ENCODE results near the gene COPB2.

The COPB2 gene

GRCh38 chr3:139319428-139320402 is 69.7 kb downstream of the COPB2 start (continued):
- TF ChIP-seq PATZ1 (tag by site-specific recombination; IDR thresholded peaks at IDR 0.05), result no peak
- no peak for TF ChIP-seq ZBTB17 (tag by site-specific recombination; IDR thresholded peaks at IDR 0.05)
- no peak for TF ChIP-seq ZNF311 (tag by site-specific recombination; IDR thresholded peaks at IDR 0.05; ENCODE audit: borderline replicate concordance)
- no peak for TF ChIP-seq ZNF16 (tag by site-specific recombination; IDR thresholded peaks at IDR 0.05; ENCODE audit: low read depth)
- no peak for TF ChIP-seq ZNF664 (tag by site-specific recombination; IDR thresholded peaks at IDR 0.05)
- TF ChIP-seq ZNF830 (tag by site-specific recombination; IDR thresholded peaks at IDR 0.05; ENCODE audit: low read depth), result no peak
- no peak for TF ChIP-seq SALL2 (tag by site-specific recombination; IDR thresholded peaks at IDR 0.05; ENCODE audit: borderline replicate concordance)
- no peak for TF ChIP-seq ZSCAN4 (tag by site-specific recombination; IDR thresholded peaks at IDR 0.05)

GRCh38 chr3:139318826-139319225 is 70.6 kb downstream of the COPB2 start:
- CTCF ChIA-PET, result interaction anchor here (1.0 to 2.4 kb wide), 6 partner anchors 10 to 383 kb away, joined by 3 to 10 read pairs (median 5); no protein-coding TSS in a partner anchor
- Histone ChIP-seq H3K9me3 (ENCODE audit: control insufficient read depth, insufficient read depth, low read depth, low read length) (no peaks in the 10 kb centered on the region), H3K27ac (ENCODE audit: extremely low read depth, low read depth, low read length) (no peak overlapping the region), H3K36me3 (ENCODE audit: control insufficient read depth in 2 of 2, insufficient read depth in 1 of 2, low read length in 2 of 2) (no peaks in the 10 kb centered on the region), H3K4me3 (ENCODE audit: low read depth, low read length) (no peak overlapping the region), H3K4me1 (ENCODE audit: control insufficient read depth, insufficient read depth, low read length) (no peaks in the 10 kb centered on the region)
- POLR2A ChIA-PET, result no interaction called here
- TF ChIP-seq ZSCAN23 (tag by site-specific recombination; IDR thresholded peaks at IDR 0.05), result no peak
- TF ChIP-seq ZXDB (tag by site-specific recombination; IDR thresholded peaks at IDR 0.05), result no peak
- TF ChIP-seq ZNF132 (tag by site-specific recombination; IDR thresholded peaks at IDR 0.05; ENCODE audit: borderline replicate concordance), result no peak
- no peak for TF ChIP-seq ZNF280D (tag by site-specific recombination; IDR thresholded peaks at IDR 0.05)
- no peak for TF ChIP-seq ZNF248 (tag by site-specific recombination; IDR thresholded peaks at IDR 0.05)
- TF ChIP-seq ZNF114 (tag by site-specific recombination; IDR thresholded peaks at IDR 0.05), result no peak
- TF ChIP-seq ZNF701 (tag by site-specific recombination; IDR thresholded peaks at IDR 0.05), result no peak

DNA sequence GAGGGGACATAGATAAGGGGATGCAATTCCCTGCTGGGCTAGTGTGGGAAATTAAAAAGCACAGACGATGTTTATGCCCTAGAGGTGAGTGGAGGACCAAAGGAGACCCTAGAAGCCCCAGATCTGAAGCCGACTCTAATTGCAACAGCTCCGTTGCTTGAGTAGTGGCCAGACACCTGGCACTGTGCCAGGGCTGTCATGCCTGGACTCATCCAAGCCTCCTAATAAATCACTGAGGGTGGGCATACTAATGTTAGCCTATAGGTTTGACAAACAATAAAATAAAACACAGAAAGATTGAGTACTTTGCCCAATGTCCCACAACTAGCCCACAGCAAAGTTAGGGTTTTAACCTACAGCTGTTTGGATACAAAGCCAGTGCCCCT is 71.0 kb downstream of the COPB2 start:
- ChIA-PET CTCF (interaction anchor here (0.7 to 2.4 kb wide), 5 partner anchors 11 to 909 kb away, joined by 3 to 9 read pairs (median 4); no protein-coding TSS in a partner anchor), POLR2A (no interaction called here)
- H3K36me3 ChIP-seq (ENCODE audit: control insufficient read depth in 2 of 2, insufficient read depth in 1 of 2, low read length in 2 of 2), result no peaks in the 10 kb centered on the region
- no peak overlapping the region for H3K4me3 ChIP-seq (ENCODE audit: low read depth, low read length)
- no peaks in the 10 kb centered on the region for H3K9me3 ChIP-seq (ENCODE audit: control insufficient read depth, insufficient read depth, low read depth, low read length)
- H3K27ac ChIP-seq (ENCODE audit: extremely low read depth, low read depth, low read length), result no peak overlapping the region
- no peaks in the 10 kb centered on the region for H3K4me1 ChIP-seq (ENCODE audit: control insufficient read depth, insufficient read depth, low read length)
- TF ChIP-seq ZNF776 (tag by site-specific recombination; IDR thresholded peaks at IDR 0.05; ENCODE audit: borderline replicate concordance), result peak; percentile 34; the same call in 1 of the 2 replicates
- TF ChIP-seq ZNF629 (tag by site-specific recombination; IDR thresholded peaks at IDR 0.05), result no peak
- peak; percentile 44; the same call in 1 of the 2 replicates for TF ChIP-seq SP7 (tag by site-specific recombination; IDR thresholded peaks at IDR 0.05)
- peak; percentile 70; the same call in 1 of the 2 replicates for TF ChIP-seq ZNF37A (tag by site-specific recombination; IDR thresholded peaks at IDR 0.05)
- 0 out of 2 replicates have a peak, but pooled peaks have one; percentile 18 for TF ChIP-seq ZNF558 (tag by site-specific recombination; IDR thresholded peaks at IDR 0.05)
- no peak for TF ChIP-seq KLF16 (tag by site-specific recombination; IDR thresholded peaks at IDR 0.05)
- TF ChIP-seq ZNF214 (tag by site-specific recombination; IDR thresholded peaks at IDR 0.05; ENCODE audit: borderline replicate concordance), result peak; percentile 53; the same call in 1 of the 2 replicates
- 0 out of 2 replicates have a peak, but pooled peaks have one; percentile 36 for TF ChIP-seq ZNF549 (tag by site-specific recombination; IDR thresholded peaks at IDR 0.05)
- no peak for TF ChIP-seq ZNF335 (tag by site-specific recombination; conservative IDR thresholded peaks at IDR 0.05)
- no peak for TF ChIP-seq SP3 (tag by site-specific recombination; IDR thresholded peaks at IDR 0.05)
- no peak for TF ChIP-seq ZEB2 (tag by site-specific recombination; IDR thresholded peaks at IDR 0.05)
- TF ChIP-seq ZNF660 (tag by site-specific recombination; IDR thresholded peaks at IDR 0.05), result peak; percentile 87
- TF ChIP-seq KLF10 (tag by site-specific recombination; IDR thresholded peaks at IDR 0.05), result peak; percentile 52

Measured in HEK293 (cell line).